Gastroesophageal sphincter (tissue), 3 donors: ENCODE measurements around the gene OSGIN1.

Source experiments
- EP300 ChIP-seq: sonication (generic); formaldehyde crosslinking; IDR thresholded peaks from one replicate; pipeline ENCODE4 v1.6.1; 2017; ENCODE audit warnings: antibody characterized with exemption, mild to moderate bottlenecking
- POLR2A ChIP-seq, 2 donors: fragments of 450-650 bp; IDR thresholded peaks; one replicate each; pipeline ENCODE4 v1.6.1; 2017; ENCODE audit warnings: antibody characterized with exemption in 2 of 2, mild to moderate bottlenecking in 2 of 2, moderate library complexity in 1 of 2
- POLR2AphosphoS5 ChIP-seq: sonication (generic); formaldehyde crosslinking; IDR thresholded peaks from one replicate; pipeline ENCODE4 v1.6.1; 2017; ENCODE audit warnings: antibody characterized with exemption
- TF ChIP-seq, protein P1 (sequence below), 4 experiments: fragments of 200-600 bp in 2 of 4; fragments of 450-650 bp in 2 of 4; sonication (generic) in 1 of 4; IDR thresholded peaks; one replicate each; pipeline ENCODE4 v1.5.1; 2017 to 2019; ENCODE audit warnings: antibody characterized with exemption in 4 of 4, mild to moderate bottlenecking in 2 of 4, moderate library complexity in 2 of 4

- TF ChIP-seq, protein P1, sequence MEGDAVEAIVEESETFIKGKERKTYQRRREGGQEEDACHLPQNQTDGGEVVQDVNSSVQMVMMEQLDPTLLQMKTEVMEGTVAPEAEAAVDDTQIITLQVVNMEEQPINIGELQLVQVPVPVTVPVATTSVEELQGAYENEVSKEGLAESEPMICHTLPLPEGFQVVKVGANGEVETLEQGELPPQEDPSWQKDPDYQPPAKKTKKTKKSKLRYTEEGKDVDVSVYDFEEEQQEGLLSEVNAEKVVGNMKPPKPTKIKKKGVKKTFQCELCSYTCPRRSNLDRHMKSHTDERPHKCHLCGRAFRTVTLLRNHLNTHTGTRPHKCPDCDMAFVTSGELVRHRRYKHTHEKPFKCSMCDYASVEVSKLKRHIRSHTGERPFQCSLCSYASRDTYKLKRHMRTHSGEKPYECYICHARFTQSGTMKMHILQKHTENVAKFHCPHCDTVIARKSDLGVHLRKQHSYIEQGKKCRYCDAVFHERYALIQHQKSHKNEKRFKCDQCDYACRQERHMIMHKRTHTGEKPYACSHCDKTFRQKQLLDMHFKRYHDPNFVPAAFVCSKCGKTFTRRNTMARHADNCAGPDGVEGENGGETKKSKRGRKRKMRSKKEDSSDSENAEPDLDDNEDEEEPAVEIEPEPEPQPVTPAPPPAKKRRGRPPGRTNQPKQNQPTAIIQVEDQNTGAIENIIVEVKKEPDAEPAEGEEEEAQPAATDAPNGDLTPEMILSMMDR (IDR thresholded peaks at IDR 0.05) = no peak
- TF ChIP-seq POLR2AphosphoS5 (no peak), EP300 (no peak), POLR2A (IDR thresholded peaks at IDR 0.05) (no peak)
Measured at GRCh38 chr16:83951544-83951943, 1.5 kb upstream of the OSGIN1 start.
